GM12864 (cell line): Measurements from ENCODE around the gene RAPGEF4.
"Not testable (repeated sequence)": the region's sequence is repeated elsewhere in the genome, so short reads cannot be mapped to it uniquely, and the experiment has no call there.

Experiments
- DNase-seq: peaks from one replicate; pipeline ENCODE4 v3.0.0-alpha.2; 2011; ENCODE audit warnings: low read depth
- H3K4me3 ChIP-seq: 2 replicates; pipeline ENCODE4 v1.5.1; 2011; ENCODE audit warnings: mild to moderate bottlenecking, low read depth, low read length, control low read depth
- TF ChIP-seq, protein P1 (sequence below): IDR thresholded peaks from 2 replicates; pipeline ENCODE4 v1.5.1; 2011; ENCODE audit warnings: low read depth, mild to moderate bottlenecking, moderate library complexity, low read length, control low read depth, inconsistent platforms; ENCODE audit errors: missing control alignments

The RAPGEF4 gene

DNA sequence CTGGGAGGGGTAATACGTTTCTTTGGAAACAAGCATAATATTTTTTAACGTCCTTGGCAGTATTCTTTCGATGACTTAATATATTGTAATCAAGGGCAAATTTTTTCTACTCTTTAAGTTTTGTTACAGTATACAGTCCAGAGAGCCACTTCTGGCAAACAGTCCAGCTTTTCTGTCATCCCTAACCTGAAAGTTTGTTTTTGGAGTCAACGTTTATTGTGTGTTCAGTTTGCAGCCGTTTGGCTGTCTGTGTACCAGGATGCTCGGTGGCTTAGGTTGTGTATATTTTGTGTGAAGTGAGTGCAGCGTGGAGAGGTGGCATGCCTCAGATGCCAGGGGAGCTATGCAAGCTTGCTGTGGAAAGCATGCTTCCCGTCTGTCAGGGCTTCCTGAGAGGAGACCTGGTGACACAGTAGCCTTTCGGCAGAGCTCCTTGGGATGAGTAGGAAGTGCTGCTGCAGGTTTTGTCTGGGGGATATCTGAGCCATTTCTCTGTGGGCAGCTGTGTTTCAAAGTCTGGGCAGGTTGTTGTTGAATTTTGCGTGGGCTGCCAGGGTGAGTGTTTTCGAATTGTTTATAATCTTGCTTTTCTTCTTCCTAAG is 354.7 kb downstream of the RAPGEF4 start:
- TF ChIP-seq, protein P1, sequence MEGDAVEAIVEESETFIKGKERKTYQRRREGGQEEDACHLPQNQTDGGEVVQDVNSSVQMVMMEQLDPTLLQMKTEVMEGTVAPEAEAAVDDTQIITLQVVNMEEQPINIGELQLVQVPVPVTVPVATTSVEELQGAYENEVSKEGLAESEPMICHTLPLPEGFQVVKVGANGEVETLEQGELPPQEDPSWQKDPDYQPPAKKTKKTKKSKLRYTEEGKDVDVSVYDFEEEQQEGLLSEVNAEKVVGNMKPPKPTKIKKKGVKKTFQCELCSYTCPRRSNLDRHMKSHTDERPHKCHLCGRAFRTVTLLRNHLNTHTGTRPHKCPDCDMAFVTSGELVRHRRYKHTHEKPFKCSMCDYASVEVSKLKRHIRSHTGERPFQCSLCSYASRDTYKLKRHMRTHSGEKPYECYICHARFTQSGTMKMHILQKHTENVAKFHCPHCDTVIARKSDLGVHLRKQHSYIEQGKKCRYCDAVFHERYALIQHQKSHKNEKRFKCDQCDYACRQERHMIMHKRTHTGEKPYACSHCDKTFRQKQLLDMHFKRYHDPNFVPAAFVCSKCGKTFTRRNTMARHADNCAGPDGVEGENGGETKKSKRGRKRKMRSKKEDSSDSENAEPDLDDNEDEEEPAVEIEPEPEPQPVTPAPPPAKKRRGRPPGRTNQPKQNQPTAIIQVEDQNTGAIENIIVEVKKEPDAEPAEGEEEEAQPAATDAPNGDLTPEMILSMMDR = no peak
- no peak for DNase-seq
- H3K4me3 ChIP-seq = no peak overlapping the region

DNA sequence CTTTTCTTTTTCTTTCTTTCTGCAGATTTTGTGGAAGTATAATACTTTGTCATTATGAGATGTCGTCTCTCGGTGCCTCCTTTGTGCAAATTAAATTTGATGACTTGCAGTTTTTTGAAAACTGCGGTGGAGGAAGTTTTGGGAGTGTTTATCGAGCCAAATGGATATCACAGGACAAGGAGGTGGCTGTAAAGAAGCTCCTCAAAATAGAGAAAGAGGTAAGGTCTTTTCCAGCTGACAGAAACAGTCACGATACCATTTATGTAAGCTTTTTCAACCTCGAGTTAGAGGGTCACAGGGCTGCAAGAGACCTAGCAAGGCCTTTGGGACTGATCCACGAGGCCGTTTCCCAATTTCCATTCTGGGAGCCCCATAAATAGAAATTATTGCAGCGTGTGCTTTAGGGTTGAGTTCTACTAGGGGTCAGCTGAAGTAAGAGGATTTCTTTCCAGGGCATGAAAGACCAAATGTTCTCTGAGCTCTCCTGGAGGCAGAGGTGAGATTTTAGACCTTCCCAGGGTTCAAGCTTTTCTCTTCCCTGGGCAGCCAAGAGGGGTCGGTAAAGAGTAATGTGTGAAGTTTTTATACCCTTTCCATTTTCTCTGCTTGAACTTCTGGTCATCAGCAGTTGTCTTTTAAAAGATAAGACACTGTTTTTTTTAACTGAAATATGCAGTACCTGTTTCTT is 355.5 kb downstream of the RAPGEF4 start:
- DNase-seq = no peak
- TF ChIP-seq, protein P1 = peak; percentile 35
- no peak overlapping the region for H3K4me3 ChIP-seq

DNA sequence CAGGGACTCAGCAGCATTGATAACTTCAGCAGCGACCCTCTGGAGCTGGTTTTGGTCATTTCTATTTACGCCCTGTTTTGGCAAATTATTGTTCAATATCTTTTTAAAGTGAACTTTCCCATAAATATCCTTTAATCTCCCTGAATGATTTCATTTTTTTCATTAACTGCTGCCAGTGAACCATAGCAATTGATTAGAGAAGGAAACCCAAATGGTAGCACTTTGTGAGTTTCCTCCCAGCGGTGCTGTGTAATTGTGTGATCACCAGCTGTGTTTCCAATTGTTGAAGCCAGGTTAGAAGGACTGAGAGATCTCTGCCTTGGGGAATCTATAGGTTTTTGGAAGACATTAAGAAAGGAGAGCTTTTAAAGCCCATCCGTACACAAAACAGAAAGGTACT is 356.3 kb downstream of the RAPGEF4 start:
- no peak overlapping the region for H3K4me3 ChIP-seq
- no peak for DNase-seq
- TF ChIP-seq, protein P1 = no peak

DNA sequence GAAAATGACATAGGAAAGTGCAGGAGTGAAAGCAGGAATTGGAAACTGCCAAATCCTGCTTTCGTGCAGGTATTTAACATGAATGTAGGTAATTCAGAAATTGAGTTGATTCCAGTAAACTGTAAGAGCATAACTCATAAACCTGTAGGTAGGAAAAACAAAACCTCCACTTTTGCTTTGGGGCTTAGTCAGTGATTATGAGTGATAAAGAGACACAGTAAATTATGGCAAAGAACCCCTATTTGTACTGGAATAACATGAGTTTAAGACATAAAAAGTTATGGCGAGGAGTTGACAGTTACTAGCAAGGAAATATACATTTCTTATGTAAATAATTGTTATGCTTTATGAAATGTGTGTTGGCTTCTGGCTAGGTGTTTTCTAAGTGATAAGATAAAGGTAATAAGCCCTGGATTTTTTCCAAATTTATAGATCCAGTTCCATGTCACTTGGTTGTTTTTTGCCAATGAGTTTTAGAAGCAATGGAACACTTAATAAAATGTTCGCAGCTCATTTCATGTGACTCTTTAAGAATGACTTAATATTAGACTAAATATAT is 357.3 kb downstream of the RAPGEF4 start:
- H3K4me3 ChIP-seq = no peak overlapping the region
- DNase-seq = no peak
- TF ChIP-seq, protein P1 = no peak

DNA sequence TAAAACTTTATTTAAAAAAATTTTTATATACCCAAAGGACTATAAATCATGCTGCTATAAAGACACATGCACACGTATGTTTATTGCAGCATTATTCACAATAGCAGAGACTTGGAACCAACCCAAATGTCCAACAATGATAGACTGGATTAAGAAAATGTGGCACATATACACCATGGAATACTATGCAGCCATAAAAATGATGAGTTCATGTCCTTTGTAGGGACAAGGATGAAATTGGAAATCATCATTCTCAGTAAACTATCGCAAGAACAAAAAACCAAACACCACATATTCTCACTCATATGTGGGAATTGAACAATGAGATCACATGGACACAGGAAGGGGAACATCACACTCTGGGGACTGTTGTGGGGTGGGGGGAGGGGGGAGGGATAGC is 358.0 kb downstream of the RAPGEF4 start:
- H3K4me3 ChIP-seq, DNase-seq: not testable (repeated sequence)

DNA sequence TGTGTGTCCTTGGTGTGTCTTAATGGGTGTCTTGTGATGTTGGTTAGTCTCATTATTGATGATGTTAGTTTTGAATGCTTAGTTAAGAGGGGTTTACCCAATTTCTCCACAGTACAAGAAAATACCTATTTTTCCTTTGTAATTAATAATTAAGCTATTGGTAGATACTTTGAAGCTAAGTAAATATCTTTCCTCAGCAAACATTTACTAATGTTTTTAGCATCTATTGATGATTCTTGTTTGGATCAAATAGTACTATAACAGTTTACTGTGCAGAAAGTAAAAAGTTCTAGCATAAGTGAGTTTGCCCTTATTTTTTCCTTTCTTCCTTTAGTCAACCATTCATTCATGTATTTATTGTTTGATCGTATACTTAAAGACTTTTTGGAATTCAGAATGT is 359.1 kb downstream of the RAPGEF4 start:
- H3K4me3 ChIP-seq = no peak overlapping the region
- no peak for DNase-seq
- TF ChIP-seq, protein P1 = no peak

DNA sequence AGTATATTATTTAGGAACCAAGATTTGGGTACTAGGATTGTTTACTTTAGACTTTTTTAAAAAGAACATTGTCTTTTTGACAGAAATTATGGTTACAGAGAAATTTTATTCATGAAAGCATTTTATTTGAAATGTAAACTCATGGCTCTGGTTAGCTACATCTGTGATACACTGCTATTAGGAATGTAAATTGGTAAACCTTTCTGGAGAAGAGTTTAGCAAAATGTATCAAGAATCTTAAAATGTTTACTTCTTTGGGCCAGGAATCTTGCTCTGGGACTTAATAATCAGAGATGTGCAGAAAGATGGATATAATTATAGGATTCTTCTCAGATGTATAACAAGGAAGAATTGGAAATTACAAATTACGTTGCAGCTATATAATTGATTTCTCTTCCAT is 359.7 kb downstream of the RAPGEF4 start:
- TF ChIP-seq, protein P1 = no peak
- no peak for DNase-seq
- H3K4me3 ChIP-seq = no peak overlapping the region
